Testis (tissue), 3 donors: ENCODE data around the gene MCF2L. TPM values are rescaled to one million over a fixed set of nuclear protein-coding genes. Genes with fewer than 3 reads are reported as not detected.

Experiments
- DNase-seq: peaks from one replicate; pipeline ENCODE4 v3.0.0-alpha.2; 2019
- H3K27ac ChIP-seq, 2 donors: fragments of 200-600 bp; sonication (generic); one replicate each; pipeline ENCODE4 v1.5.1; 2019
- H3K27me3 ChIP-seq: fragments of 200-600 bp; sonication (generic); one replicate; pipeline ENCODE4 v1.5.1; 2019
- H3K36me3 ChIP-seq: fragments of 200-600 bp; sonication (generic); one replicate; pipeline ENCODE4 v1.5.1; 2017; ENCODE audit warnings: low read depth; ENCODE audit errors: missing control alignments
- H3K4me1 ChIP-seq: fragments of 200-600 bp; sonication (generic); one replicate; pipeline ENCODE4 v1.5.1; 2019
- H3K4me3 ChIP-seq, 2 donors: fragments of 200-600 bp; sonication (generic); one replicate each; pipeline ENCODE4 v1.5.1; 2017 to 2019
- H3K9me3 ChIP-seq: fragments of 200-600 bp; sonication (generic); one replicate; pipeline ENCODE4 v1.5.1; 2017
- POLR2A ChIP-seq: fragments of 450-650 bp; IDR thresholded peaks from one replicate; pipeline ENCODE4 v1.6.1; 2017; ENCODE audit warnings: antibody characterized with exemption, mild to moderate bottlenecking, moderate library complexity
- WGBS, 2 donors: methylation state at CpG; one replicate each; pipeline ENCODE4 v1.1.5; 2018; 5-methylcytosine and 5-hydroxymethylcytosine counted together
- intact Hi-C: fragments of 100-400 bp; cut with DNase I; formaldehyde crosslinking; loops from one replicate; pipeline ENCODE4 v1.15.1; 2023; ENCODE audit warnings: low total_unique reads
- polyA plus RNA-seq: library from polyadenylated mRNA; stranded (reverse); fragments of 350-450 nt; fragmentation: Illumina TruSeq; extraction: RNeasy Lipid Tissue Mini Kit (QIAGEN cat#74804); gene quantifications from one replicate; pipeline ENCODE4 v1.2.3, GENCODE V29; 2014; ENCODE audit warnings: low read depth, low replicate concordance; ENCODE audit not compliant: insufficient read depth
- total RNA-seq, 2 donors: library from RNA; depleted of rRNA; stranded (reverse); fragments of >200 nt; gene quantifications; one replicate each; pipeline ENCODE4 v1.2.3, GENCODE V29; 2016
- TF ChIP-seq, protein P1 (sequence below), 3 experiments: fragments of 450-650 bp in 2 of 3; fragments of 200-600 bp in 1 of 3; sonication (generic) in 1 of 3; IDR thresholded peaks; one replicate each; pipeline ENCODE4 v1.5.1; 2016 to 2019; ENCODE audit warnings: antibody characterized with exemption in 3 of 3, mild to moderate bottlenecking in 2 of 3, moderate library complexity in 1 of 3

The MCF2L gene
- total and polyA plus RNA-seq, 3 donors from 2014 or later, result 5.0 to 17.6 (median 14.6) TPM

DNA sequence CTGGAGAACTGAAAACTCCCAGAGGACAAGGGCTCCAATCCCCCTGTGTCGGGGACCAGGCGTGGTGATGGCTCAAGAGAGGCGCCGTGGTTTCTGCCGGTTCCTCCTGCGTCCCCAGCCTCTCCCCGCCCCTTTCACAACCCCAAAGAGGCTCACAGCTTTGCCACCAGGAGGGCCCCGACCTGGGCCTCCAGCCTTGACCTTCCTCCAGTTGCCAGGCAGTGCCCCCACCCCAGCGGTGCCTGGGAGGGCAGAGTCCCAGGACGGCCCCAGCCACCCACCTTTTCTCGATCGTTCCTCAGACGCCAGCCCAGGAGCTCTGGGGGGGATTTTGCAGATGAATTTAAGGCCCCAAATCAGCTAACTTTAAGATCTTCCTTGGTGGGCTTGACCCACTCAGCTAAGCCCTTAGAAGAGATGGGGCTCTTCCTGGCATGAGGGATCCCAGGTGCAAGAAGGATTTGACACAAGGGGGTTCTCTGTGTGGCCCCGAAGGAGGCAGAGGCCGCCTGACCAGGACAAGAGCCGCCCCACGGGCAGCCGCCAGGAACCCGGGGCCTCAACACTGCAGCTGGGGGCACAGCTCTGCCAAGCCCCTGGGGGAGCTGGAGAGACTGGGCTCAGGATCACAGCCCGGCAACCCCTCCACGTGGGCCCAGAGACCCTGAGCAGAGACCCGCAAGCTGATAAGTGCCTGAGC, 47.0 kb downstream of the MCF2L start:
- intact Hi-C loops, result no loop called here
- no peaks in the 10 kb centered on the region for H3K36me3 ChIP-seq
- WGBS, 2 donors, result 75 to 86% methylated on average over 7 to 22 of the region's 22 CpGs

DNA sequence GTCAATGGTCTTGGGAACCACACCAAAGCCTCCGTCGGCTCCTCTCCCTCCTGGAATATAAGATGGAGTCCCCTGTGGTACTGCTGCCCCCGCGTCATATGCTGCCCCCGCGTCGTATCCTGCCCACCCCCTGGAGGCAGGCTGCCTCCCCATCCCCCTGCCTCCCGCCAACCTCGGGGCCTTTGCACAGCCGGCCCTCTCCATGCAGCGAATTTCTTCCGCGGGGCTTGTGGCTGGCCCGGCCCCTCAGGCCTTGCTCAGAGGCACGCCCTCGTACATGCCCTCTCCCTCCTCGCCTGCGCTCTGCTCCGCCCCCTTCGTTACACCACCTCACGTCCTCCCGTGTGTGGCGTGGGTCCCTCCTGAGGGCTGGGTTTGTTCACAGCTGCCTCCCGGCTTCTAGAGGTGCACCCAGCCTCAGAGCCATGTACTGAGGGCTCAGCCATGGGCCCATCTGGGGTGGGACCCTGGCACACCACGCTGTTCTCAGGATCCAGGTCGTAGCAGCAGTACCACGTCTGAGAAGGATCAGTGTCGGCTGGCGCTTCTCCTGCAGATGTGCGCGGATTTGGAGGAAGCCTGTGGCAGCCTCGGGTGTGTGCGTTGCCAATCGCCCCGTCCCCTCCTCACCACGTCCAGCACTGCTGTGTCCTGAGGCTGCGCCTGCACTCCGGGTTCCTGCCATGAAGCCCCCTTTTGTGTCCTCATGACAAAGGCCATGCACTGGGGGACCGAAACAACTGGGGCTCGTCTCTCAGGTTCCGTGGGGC, 47.7 kb downstream of the MCF2L start:
- DNase-seq, result no peak
- Histone ChIP-seq H3K36me3 (no peaks in the 10 kb centered on the region), H3K4me3 (no peak overlapping the region), H3K27me3 (no peaks in the 10 kb centered on the region), H3K9me3 (no peaks in the 10 kb centered on the region), H3K4me1 (no peaks in the 10 kb centered on the region), H3K27ac (no peak overlapping the region)
- intact Hi-C loops, result no loop called here
- TF ChIP-seq, protein P1, sequence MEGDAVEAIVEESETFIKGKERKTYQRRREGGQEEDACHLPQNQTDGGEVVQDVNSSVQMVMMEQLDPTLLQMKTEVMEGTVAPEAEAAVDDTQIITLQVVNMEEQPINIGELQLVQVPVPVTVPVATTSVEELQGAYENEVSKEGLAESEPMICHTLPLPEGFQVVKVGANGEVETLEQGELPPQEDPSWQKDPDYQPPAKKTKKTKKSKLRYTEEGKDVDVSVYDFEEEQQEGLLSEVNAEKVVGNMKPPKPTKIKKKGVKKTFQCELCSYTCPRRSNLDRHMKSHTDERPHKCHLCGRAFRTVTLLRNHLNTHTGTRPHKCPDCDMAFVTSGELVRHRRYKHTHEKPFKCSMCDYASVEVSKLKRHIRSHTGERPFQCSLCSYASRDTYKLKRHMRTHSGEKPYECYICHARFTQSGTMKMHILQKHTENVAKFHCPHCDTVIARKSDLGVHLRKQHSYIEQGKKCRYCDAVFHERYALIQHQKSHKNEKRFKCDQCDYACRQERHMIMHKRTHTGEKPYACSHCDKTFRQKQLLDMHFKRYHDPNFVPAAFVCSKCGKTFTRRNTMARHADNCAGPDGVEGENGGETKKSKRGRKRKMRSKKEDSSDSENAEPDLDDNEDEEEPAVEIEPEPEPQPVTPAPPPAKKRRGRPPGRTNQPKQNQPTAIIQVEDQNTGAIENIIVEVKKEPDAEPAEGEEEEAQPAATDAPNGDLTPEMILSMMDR (IDR thresholded peaks at IDR 0.05), result no peak
- TF ChIP-seq POLR2A, result no peak
- 91 to 93% methylated on average over 26 to 41 of the region's 41 CpGs for WGBS, 2 donors

More for the DNA sequence above, 47.0 kb downstream of the MCF2L start:
- no peak overlapping the region for H3K27ac ChIP-seq
- H3K4me1 ChIP-seq, result no peaks in the 10 kb centered on the region
- H3K27me3 ChIP-seq, result no peaks in the 10 kb centered on the region
- H3K9me3 ChIP-seq, result no peaks in the 10 kb centered on the region
- no peak for TF ChIP-seq POLR2A
- TF ChIP-seq, protein P1 (IDR thresholded peaks at IDR 0.05), result no peak
- no peak overlapping the region for H3K4me3 ChIP-seq
- no peak for DNase-seq

DNA sequence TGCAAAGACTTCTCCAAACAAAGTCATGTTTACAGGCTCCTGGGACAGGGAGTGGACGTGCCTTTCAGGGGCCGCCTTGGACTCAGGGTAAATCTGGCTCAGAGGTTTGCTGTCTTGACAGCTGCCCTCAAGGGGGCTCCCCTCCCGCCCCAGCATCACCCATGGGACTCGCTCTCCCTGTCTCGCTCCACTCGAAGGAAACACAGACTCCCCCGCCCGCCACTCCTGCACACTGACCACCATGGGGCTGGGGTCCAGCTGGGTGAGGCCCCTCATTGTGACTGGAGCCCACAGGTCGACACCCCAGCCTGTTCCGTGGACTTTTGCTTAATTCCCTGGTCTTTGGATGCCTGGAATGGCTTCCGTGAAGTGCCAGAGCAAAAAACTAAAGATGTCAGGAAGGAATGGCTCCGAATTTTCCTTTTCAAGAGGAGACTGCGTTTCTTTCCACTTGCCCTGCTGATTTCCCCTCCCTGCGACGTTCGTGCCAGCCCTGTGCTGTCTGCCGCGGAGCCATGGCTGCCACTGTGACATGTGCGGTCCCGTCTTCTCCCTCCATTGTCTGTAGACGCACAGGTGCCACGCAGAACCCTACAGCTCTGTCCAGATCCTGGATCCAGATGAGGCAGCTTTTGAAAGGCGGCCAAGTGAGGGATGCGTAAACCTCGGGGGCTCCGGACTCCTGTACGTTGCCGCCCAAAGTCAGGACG, 48.6 kb downstream of the MCF2L start:
- Histone ChIP-seq H3K4me3 (no peak overlapping the region), H3K9me3 (no peaks in the 10 kb centered on the region), H3K27ac (no peak overlapping the region), H3K36me3 (no peaks in the 10 kb centered on the region), H3K27me3 (no peaks in the 10 kb centered on the region), H3K4me1 (no peaks in the 10 kb centered on the region)
- no peak for DNase-seq
- intact Hi-C loops, result no loop called here
- TF ChIP-seq POLR2A, result no peak
- TF ChIP-seq, protein P1 (IDR thresholded peaks at IDR 0.05), result no peak
- 88 to 92% methylated on average over 26 to 29 of the region's 29 CpGs for WGBS, 2 donors

DNA sequence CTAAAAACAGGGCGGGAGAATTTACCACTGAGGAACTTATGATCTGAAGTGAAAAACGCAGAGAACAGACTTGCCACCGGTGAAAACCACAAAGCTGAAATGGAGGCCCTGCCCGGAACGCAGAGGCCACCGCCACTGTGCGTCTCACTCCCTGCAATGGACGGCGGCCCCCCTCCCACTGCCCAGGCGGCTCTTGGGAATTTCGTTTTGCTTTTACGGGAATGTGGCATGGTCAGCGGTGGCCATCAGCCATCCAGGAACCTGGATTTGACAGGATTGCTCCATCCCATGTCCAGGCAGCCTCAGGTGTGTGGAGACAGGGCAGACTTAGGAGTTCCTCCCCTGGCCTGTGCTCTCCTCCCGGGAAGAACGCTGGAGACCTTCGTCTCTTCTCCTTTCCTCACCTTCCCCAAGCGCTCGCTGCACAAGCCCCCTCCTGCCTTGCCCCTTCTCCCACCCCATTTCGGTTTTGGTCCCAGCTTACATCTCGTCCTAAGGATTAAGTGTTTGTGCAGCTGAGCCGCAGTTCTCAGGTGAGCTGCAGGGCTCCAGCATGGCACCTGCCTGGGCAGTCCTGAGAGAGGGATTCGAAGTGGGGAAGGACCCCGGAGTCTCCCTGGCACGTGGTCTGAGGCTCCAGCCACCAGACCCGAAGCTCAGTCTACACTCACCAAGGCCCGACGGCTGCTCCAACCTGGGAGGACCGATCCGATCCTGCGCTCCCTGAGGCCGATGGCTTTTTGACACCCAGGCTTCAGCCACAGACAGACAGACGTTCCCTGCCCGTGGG, 49.9 kb downstream of the MCF2L start:
- no peaks in the 10 kb centered on the region for H3K27me3 ChIP-seq
- no peak overlapping the region for H3K27ac ChIP-seq
- H3K4me1 ChIP-seq, result no peaks in the 10 kb centered on the region
- WGBS, 2 donors, result 89 to 90% methylated on average over 33 of the region's 33 CpGs
- no peaks in the 10 kb centered on the region for H3K36me3 ChIP-seq
- intact Hi-C loops, result no loop called here
- H3K9me3 ChIP-seq, result no peaks in the 10 kb centered on the region
- H3K4me3 ChIP-seq, result no peak overlapping the region
- no peak for DNase-seq
- TF ChIP-seq, protein P1 (IDR thresholded peaks at IDR 0.05), result no peak
- TF ChIP-seq POLR2A, result no peak
